ENCODE measurements around the gene PER2. TPM values are rescaled to one million over a fixed set of nuclear protein-coding genes. Genes with fewer than 3 reads are reported as not detected.
A peak's percentile ranks its signal among the peaks of the same experiment; 100 is the strongest.

PER2 gene
- total RNA-seq, 4 donors from 2014 or later = 15.6 to 65.2 (median 38.2) TPM

DNA sequence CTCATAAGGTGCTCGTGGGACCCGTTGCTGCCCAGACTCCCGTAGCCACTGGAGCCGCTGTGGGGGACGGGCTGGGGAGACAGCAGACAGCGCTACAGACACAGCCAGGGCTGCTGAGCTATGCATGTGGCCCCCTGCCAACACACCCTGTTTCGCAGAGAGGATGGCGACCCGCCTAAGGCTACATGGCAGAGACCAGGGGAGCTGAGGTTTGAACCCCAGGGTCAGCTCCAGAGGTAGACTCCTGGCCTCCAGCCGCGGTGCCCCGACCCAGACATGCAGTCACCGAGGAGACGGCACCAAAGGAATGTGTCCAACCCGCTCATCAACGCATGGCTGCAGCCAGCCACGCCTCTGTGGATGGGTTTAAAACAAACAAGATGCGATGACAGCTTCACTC, 27.5 kb downstream of the PER2 start:
- peaks cover 0 to 85% (median 0%) of the 10 kb centered on the region in 3 donors for H3K36me3 ChIP-seq
- TF ChIP-seq POLR2A (IDR thresholded peaks at IDR 0.05) = no peak
- TF ChIP-seq, protein P1, sequence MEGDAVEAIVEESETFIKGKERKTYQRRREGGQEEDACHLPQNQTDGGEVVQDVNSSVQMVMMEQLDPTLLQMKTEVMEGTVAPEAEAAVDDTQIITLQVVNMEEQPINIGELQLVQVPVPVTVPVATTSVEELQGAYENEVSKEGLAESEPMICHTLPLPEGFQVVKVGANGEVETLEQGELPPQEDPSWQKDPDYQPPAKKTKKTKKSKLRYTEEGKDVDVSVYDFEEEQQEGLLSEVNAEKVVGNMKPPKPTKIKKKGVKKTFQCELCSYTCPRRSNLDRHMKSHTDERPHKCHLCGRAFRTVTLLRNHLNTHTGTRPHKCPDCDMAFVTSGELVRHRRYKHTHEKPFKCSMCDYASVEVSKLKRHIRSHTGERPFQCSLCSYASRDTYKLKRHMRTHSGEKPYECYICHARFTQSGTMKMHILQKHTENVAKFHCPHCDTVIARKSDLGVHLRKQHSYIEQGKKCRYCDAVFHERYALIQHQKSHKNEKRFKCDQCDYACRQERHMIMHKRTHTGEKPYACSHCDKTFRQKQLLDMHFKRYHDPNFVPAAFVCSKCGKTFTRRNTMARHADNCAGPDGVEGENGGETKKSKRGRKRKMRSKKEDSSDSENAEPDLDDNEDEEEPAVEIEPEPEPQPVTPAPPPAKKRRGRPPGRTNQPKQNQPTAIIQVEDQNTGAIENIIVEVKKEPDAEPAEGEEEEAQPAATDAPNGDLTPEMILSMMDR (IDR thresholded peaks at IDR 0.05) = no peak
- H3K4me3 ChIP-seq = no peak overlapping the region
- no peak overlapping the region for H3K27ac ChIP-seq
- DNase-seq = no peak
- no peaks in the 10 kb centered on the region for H3K9me3 ChIP-seq
- H3K4me1 ChIP-seq = peaks cover 0 to 21% (median 7%) of the 10 kb centered on the region in 4 donors
- H3K27me3 ChIP-seq = no peaks in the 10 kb centered on the region

DNA sequence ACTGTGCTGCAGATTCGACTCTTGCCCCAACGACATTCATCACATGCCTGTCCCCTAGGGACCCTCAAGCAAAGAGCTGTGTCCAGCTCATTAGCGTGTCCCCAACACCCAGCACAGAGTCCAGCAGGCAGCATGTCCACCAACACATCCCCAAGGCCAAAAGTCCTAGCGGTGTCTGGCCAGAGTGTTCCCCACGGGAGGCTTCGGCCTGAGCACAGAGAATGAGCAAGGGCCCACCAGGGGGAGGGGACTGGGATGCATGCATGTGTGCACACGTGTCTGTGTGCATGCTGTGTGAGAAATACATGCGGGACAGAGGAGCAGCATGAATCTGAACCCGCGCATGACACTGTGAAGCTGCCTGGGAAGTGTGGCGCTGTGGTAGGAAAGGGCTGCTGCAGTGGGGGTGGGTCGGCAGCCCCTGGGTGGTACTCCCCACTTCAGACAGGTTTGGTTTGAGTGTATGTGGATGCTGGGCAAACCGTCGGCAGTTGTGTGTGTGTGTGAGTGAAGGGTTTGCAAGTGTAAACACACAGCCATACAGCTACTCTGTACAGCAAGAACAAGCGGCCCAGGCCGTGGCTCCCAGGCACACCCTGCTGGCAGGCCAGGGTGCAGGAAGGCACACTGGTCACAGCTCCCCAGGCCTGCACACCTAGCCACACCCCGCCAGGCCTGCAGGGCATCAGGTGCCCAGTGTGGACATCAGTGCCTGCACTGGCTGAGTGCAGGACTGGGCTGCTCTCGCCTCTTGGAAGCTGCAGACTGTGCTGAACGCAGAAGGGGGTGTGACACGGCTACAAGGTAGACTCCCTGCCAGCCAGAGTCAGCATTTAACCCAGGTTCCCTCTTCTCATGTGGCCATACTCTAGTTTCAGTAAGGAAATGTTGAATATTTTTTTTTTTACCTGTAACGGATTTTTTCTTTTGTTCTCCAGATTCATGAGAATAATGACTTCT, 29.1 kb downstream of the PER2 start:
- Histone ChIP-seq H3K36me3 (peaks cover 0 to 85% (median 0%) of the 10 kb centered on the region in 3 donors), H3K4me1 (peaks cover 0 to 19% (median 7%) of the 10 kb centered on the region in 4 donors), H3K9me3 (no peaks in the 10 kb centered on the region), H3K27me3 (no peaks in the 10 kb centered on the region), H3K4me3 (no peak overlapping the region), H3K27ac (no peak overlapping the region)
- TF ChIP-seq, protein P1 (IDR thresholded peaks at IDR 0.05) = peak in 1 of 6 experiments; percentile 18
- no peak for TF ChIP-seq POLR2A (IDR thresholded peaks at IDR 0.05)
- no peak for DNase-seq

DNA sequence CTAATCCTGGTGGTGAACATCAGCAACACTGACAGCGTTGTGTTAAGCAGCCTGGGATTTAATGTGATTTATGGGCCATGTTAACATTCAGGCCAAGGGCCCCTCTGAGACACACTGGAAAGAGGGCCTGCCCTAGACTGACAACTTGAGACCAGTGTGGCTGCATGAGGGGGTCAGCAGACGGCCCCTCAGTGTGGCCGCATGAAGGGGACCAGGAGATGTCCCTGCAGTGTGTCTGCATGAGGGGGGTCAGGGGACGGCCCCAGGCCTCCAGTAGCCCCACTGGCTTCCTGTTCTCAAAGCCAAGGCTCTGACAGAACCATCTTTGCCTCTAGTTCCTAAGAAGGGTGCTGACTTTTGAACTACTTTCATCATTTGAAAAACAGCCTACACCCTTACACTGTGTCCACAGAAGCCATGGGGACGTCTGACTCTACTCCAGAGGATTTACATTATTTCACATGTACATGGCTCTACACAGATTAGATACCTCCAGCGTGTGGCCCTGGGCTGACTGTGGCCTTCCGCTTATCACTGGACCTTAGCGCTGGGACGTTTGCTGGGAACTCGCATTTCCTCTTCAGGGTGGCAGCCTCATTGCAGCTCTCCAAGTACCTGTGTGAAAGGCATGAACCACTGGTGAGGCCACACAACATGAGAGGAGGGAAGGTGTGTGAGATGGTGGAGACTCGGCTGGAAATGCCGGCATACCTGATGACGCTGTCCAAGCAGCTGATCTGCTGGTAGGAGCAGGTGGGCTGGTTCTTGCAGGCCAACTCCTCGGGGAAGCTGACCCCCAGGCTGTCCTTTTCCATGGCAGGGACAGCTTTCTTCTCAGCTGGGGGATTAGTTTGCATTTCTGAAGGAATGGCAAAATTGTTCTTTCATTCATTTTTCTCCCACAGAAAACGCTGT, 30.4 kb downstream of the PER2 start:
- peaks cover 0 to 7% (median 6%) of the 10 kb centered on the region in 4 donors for H3K4me1 ChIP-seq

DNA sequence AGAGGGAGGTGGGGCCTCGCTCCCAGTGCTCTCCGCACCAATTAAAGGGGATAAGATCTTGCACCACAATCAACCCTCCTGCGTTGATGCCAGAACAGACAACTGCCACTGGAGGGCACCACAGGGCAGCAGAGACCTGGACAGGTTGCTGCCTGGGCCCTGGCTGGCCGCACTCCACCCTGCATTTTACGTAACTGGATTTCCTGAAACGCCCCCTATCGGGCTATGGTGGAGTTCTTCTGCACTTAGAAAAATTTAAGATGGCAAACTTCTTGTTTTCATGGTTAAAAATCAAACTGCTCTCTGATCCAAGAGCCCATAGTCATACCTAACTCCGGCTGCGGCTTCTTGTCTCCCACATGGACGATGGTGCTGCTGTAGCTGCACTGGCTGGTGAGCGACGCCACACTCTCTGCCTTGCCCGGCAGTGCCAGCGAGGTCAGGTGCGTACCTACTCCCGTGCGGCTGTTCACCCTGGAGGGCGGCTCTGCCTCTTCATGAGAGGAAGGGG, 31.8 kb downstream of the PER2 start:
- H3K27me3 ChIP-seq = no peaks in the 10 kb centered on the region
- peaks cover 0 to 95% (median 0%) of the 10 kb centered on the region in 3 donors for H3K36me3 ChIP-seq
- TF ChIP-seq, protein P1 (IDR thresholded peaks at IDR 0.05) = peak; percentile 13 to 99 (median 86)
- TF ChIP-seq POLR2A (IDR thresholded peaks at IDR 0.05) = no peak
- no peaks in the 10 kb centered on the region for H3K4me1 ChIP-seq
- H3K9me3 ChIP-seq = no peaks in the 10 kb centered on the region
- peak; percentile 71 to 92 (median 85) for DNase-seq
- no peak overlapping the region for H3K4me3 ChIP-seq
- H3K27ac ChIP-seq = no peak overlapping the region

More for the DNA sequence above, 30.4 kb downstream of the PER2 start:
- H3K27me3 ChIP-seq = no peaks in the 10 kb centered on the region
- no peak overlapping the region for H3K4me3 ChIP-seq
- no peak for TF ChIP-seq POLR2A (IDR thresholded peaks at IDR 0.05)
- peak in 1 of 3 donors; percentile 28 for DNase-seq
- H3K36me3 ChIP-seq = peaks cover 0 to 93% (median 0%) of the 10 kb centered on the region in 3 donors
- H3K27ac ChIP-seq = no peak overlapping the region
- no peaks in the 10 kb centered on the region for H3K9me3 ChIP-seq

DNA sequence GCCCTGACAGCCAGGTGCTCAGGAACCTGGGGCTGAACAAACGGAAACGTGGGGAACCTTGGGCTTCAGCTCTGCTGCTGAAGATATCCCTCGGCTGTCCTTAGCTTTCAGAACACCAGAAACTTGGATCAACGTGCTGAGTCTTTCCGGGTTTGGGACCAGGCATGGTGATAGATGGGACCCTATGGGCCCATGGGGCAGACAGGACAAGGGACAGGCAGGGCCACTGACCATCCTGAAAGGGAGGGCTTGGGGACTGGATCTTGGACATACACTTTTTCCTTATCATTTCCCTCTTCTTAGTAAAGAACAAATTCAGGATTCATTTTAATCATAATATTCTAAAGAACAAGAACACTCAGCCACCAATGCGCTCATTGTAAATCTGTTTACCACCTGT, 32.3 kb downstream of the PER2 start:
- H3K9me3 ChIP-seq = no peaks in the 10 kb centered on the region
- no peak for DNase-seq
- TF ChIP-seq, protein P1 (IDR thresholded peaks at IDR 0.05) = no peak
- no peak for TF ChIP-seq POLR2A (IDR thresholded peaks at IDR 0.05)
- H3K4me1 ChIP-seq = no peaks in the 10 kb centered on the region
- H3K4me3 ChIP-seq = no peak overlapping the region
- peaks cover 0 to 95% (median 0%) of the 10 kb centered on the region in 3 donors for H3K36me3 ChIP-seq
- no peaks in the 10 kb centered on the region for H3K27me3 ChIP-seq
- no peak overlapping the region for H3K27ac ChIP-seq
